ENCODE data around the gene KCND3. TPM values are rescaled to one million over a fixed set of nuclear protein-coding genes. Genes with fewer than 3 reads are reported as not detected.

The KCND3 gene
- polyA plus RNA-seq, 1 donor from 2014 or later, result 7.8 TPM

GRCh38 chr1:111980686-111981085 is 8.8 kb downstream of the KCND3 start:
- Histone ChIP-seq H3F3A (ENCODE audit: insufficient read depth, low read length, poor library complexity, severe bottlenecking) (no peaks in the 10 kb centered on the region), H3K4me3 (ENCODE audit: low read length) (no peak overlapping the region), H3K9me3 (ENCODE audit: low read length) (no peaks in the 10 kb centered on the region), H3K9me2 (ENCODE audit: insufficient read depth, low read length) (no peaks in the 10 kb centered on the region), H3K4me2 (ENCODE audit: low read length) (no peak overlapping the region), H3K9ac (ENCODE audit: low read length) (no peak overlapping the region), H3K27me3 (ENCODE audit: insufficient read depth, low read depth, low read length) (no peaks in the 10 kb centered on the region), H3K27ac (ENCODE audit: low read length) (no peak overlapping the region), H4K20me1 (ENCODE audit: insufficient read depth) (no peaks in the 10 kb centered on the region), H3K79me2 (replicated peaks; ENCODE audit: insufficient read depth, low read length) (no peaks in the 10 kb centered on the region), H2AFZ (ENCODE audit: low read depth, low read length) (no peak overlapping the region), H3K36me3 (ENCODE audit: insufficient read depth, low read length) (no peaks in the 10 kb centered on the region)
- TF ChIP-seq SMC3 (conservative IDR thresholded peaks at IDR 0.05; ENCODE audit: poor library complexity) (no peak), REST (IDR thresholded peaks at IDR 0.05; ENCODE audit: borderline replicate concordance) (no peak), CTCF (IDR thresholded peaks at IDR 0.05; ENCODE audit: poor library complexity, severe bottlenecking) (no peak), TAF1 (IDR thresholded peaks at IDR 0.05; ENCODE audit: low read depth) (no peak), EP300 (conservative IDR thresholded peaks at IDR 0.05; ENCODE audit: poor library complexity, severe bottlenecking) (no peak), EZH2 (IDR thresholded peaks at IDR 0.05; ENCODE audit: borderline replicate concordance, insufficient read depth, low read length, poor library complexity, severe bottlenecking) (no peak), MXI1 (conservative IDR thresholded peaks at IDR 0.05; ENCODE audit: poor library complexity, severe bottlenecking) (no peak), RAD21 (conservative IDR thresholded peaks at IDR 0.05) (no peak), POLR2AphosphoS5 (IDR thresholded peaks at IDR 0.05) (no peak)

GRCh38 chr1:111978695-111979094 is 10.8 kb downstream of the KCND3 start:
- H3K9ac ChIP-seq (ENCODE audit: low read length), result no peak overlapping the region
- H3K4me2 ChIP-seq (ENCODE audit: low read length), result no peak overlapping the region
- H3K4me3 ChIP-seq (ENCODE audit: low read length), result no peak overlapping the region
- no peaks in the 10 kb centered on the region for H3K9me2 ChIP-seq (ENCODE audit: insufficient read depth, low read length)
- TF ChIP-seq TAF1 (IDR thresholded peaks at IDR 0.05; ENCODE audit: low read depth), result no peak
- no peak for TF ChIP-seq REST (IDR thresholded peaks at IDR 0.05; ENCODE audit: borderline replicate concordance)
- TF ChIP-seq POLR2AphosphoS5 (IDR thresholded peaks at IDR 0.05), result no peak
- TF ChIP-seq EZH2 (IDR thresholded peaks at IDR 0.05; ENCODE audit: borderline replicate concordance, insufficient read depth, low read length, poor library complexity, severe bottlenecking), result no peak
- no peak for TF ChIP-seq RAD21 (conservative IDR thresholded peaks at IDR 0.05)
- TF ChIP-seq SMC3 (conservative IDR thresholded peaks at IDR 0.05; ENCODE audit: poor library complexity), result no peak
- TF ChIP-seq EP300 (conservative IDR thresholded peaks at IDR 0.05; ENCODE audit: poor library complexity, severe bottlenecking), result no peak
- TF ChIP-seq MXI1 (conservative IDR thresholded peaks at IDR 0.05; ENCODE audit: poor library complexity, severe bottlenecking), result no peak
- no peak for TF ChIP-seq CTCF (IDR thresholded peaks at IDR 0.05; ENCODE audit: poor library complexity, severe bottlenecking)
- H3K9me3 ChIP-seq (ENCODE audit: low read length), result no peaks in the 10 kb centered on the region
- H3K27ac ChIP-seq (ENCODE audit: low read length), result no peak overlapping the region
- H3K79me2 ChIP-seq (replicated peaks; ENCODE audit: insufficient read depth, low read length), result no peaks in the 10 kb centered on the region
- H2AFZ ChIP-seq (ENCODE audit: low read depth, low read length), result no peak overlapping the region
- H3K36me3 ChIP-seq (ENCODE audit: insufficient read depth, low read length), result no peaks in the 10 kb centered on the region
- H3F3A ChIP-seq (ENCODE audit: insufficient read depth, low read length, poor library complexity, severe bottlenecking), result no peaks in the 10 kb centered on the region
- H4K20me1 ChIP-seq (ENCODE audit: insufficient read depth), result no peaks in the 10 kb centered on the region
- H3K27me3 ChIP-seq (ENCODE audit: insufficient read depth, low read depth, low read length), result no peaks in the 10 kb centered on the region
